ENCODE data around the gene DYNC1LI2. TPM values are rescaled to one million over a fixed set of nuclear protein-coding genes. Genes with fewer than 3 reads are reported as not detected.

DYNC1LI2 gene
- total RNA-seq, 1 donor from 2014 or later = 143 TPM

Other genes with a start within 250 kb of the DYNC1LI2 start
- 37.9 TPM for gene TK2, start 201.5 kb downstream of the DYNC1LI2 start, total RNA-seq
- 34.0 TPM for gene CKLF, start 199.0 kb downstream of the DYNC1LI2 start, total RNA-seq
- 4.3 TPM for gene CMTM1, start 185.2 kb downstream of the DYNC1LI2 start, total RNA-seq
- not detected for gene CMTM2, start 172.1 kb downstream of the DYNC1LI2 start, total RNA-seq
- gene CMTM3, start 146.9 kb downstream of the DYNC1LI2 start, total RNA-seq = 25.4 TPM
- 31.6 TPM for gene CMTM4, start 54.9 kb downstream of the DYNC1LI2 start, total RNA-seq
- gene TERB1, start 50.0 kb upstream of the DYNC1LI2 start, total RNA-seq = 1.0 TPM
- 67.8 TPM for gene NAE1, start 79.4 kb upstream of the DYNC1LI2 start, total RNA-seq
- not detected for gene CA7, start 92.8 kb upstream of the DYNC1LI2 start, total RNA-seq
- 11.5 TPM for gene PDP2, start 128.9 kb upstream of the DYNC1LI2 start, total RNA-seq
- not detected for gene CDH16, start 167.3 kb upstream of the DYNC1LI2 start, total RNA-seq
- gene RRAD, start 173.9 kb upstream of the DYNC1LI2 start, total RNA-seq = 7.7 TPM
- gene CIAO2B, start 182.8 kb upstream of the DYNC1LI2 start, total RNA-seq = 71.8 TPM
- 56.3 TPM for gene CES2, start 183.9 kb upstream of the DYNC1LI2 start, total RNA-seq
- 0.29 TPM for gene CES3, start 209.7 kb upstream of the DYNC1LI2 start, total RNA-seq
- gene CES4A, start 237.0 kb upstream of the DYNC1LI2 start, total RNA-seq = 17.7 TPM